Right lobe of liver (tissue), 6 donors: ENCODE data around the gene OR6Y1. TPM values are rescaled to one million over a fixed set of nuclear protein-coding genes. Genes with fewer than 3 reads are reported as not detected.

ENCODE experiments used
- ATAC-seq, 4 donors: fragments of 200-7000 bp; cut with Tn5 transposase; one replicate each; pipeline ENCODE4 v1.9.1; 2020; ENCODE audit warnings: mild to moderate bottlenecking in 4 of 4, moderate library complexity in 4 of 4
- DNase-seq, 3 donors: peaks; one replicate each; pipeline ENCODE4 v3.0.0-alpha.2; 2020
- H3K27ac ChIP-seq, 3 donors: fragments of 200-600 bp; one replicate each; pipeline ENCODE4 v1.8.0; 2022
- H3K27me3 ChIP-seq, 2 donors: fragments of 200-600 bp; one replicate each; pipeline ENCODE4 v1.8.0; 2022
- H3K36me3 ChIP-seq, 4 donors: fragments of 200-600 bp; sonication (generic) in 1 of 4; one replicate each; pipeline versions ENCODE4 v1.5.1 to v1.8.0; 2017 to 2022; ENCODE audit warnings: control low read depth in 1 of 4
- H3K4me1 ChIP-seq, 4 donors: fragments of 200-600 bp; sonication (generic) in 1 of 4; one replicate each; pipeline versions ENCODE4 v1.5.1 to v1.8.0; 2017 to 2022; ENCODE audit warnings: control low read depth in 1 of 4
- H3K4me3 ChIP-seq, 3 donors: fragments of 200-600 bp; one replicate each; pipeline ENCODE4 v1.8.0; 2022
- H3K9me3 ChIP-seq, 4 donors: fragments of 200-600 bp; sonication (generic) in 1 of 4; one replicate each; pipeline versions ENCODE4 v1.5.1 to v1.8.0; 2017 to 2022; ENCODE audit warnings: control low read depth in 1 of 4
- POLR2A ChIP-seq: fragments of 450-650 bp; IDR thresholded peaks from one replicate; pipeline ENCODE4 v1.6.1; 2017; ENCODE audit warnings: antibody characterized with exemption, mild to moderate bottlenecking
- WGBS: methylation state at CpG from one replicate; pipeline ENCODE4 v1.1.6; 2018; ENCODE audit warnings: low coverage, low lambda C conversion rate; ENCODE audit not compliant: insufficient coverage; ENCODE audit errors: missing lambda C conversion rate; 5-methylcytosine and 5-hydroxymethylcytosine counted together
- intact Hi-C, 2 donors: fragments of 100-400 bp; cut with DNase I; formaldehyde crosslinking; loops; one replicate each; pipeline versions ENCODE4 v1.11.2 to v1.14.1; 2022
- total RNA-seq, 6 experiments: library from RNA; depleted of rRNA in 2 of 6; stranded (reverse); fragments of >200 nt in 2 of 6; fragmentation: NEBNext Ultra II Directional in 3 of 6; extraction: Animal tissue kit (Norgen Biotek cat#: 25700) in 3 of 6; gene quantifications; one replicate each; pipeline versions ENCODE4 v1.1.0 to v1.2.4, GENCODE V29; 2016 to 2023
- TF ChIP-seq, protein P1 (sequence below), 4 donors: fragments of 200-600 bp in 3 of 4; fragments of 450-650 bp in 1 of 4; IDR thresholded peaks; one replicate each; pipeline versions ENCODE4 v1.5.1 to v1.8.0; 2016 to 2022; ENCODE audit warnings: antibody characterized with exemption in 4 of 4, mild to moderate bottlenecking in 2 of 4
- donor health status: DM: no; HTN: yes; CAD: no.
- donor health status: DM: no; HTN: no; CAD: no.
- donor health status: DM: no; HTN: no; CAD: no.
- donor health status: DM: no; HTN: yes; CAD: no.
- donor health status: DM: no; HTN: yes; CAD: no.

OR6Y1 gene
- total RNA-seq, 6 experiments from 2014 or later, result not detected

DNA sequence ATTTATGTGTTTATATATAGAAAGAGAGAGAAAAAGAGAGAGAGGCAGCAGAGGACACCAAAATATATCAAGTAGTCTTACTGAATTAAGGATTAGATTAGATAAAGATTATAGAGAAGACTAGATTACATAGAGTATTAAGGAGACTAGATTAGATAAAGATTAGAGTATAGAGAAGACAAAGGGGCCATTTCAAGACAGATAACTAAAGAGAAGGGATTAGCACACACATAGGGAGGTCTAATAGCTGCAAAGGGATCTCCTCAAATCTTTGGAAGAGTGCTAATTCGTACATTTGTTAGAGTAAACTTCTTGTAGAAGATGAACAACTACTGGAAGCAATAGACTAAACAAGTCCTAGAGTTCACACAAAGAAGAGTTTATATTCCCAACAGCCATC, 34.2 kb downstream of the OR6Y1 start:
- H3K4me3 ChIP-seq, result no peak overlapping the region
- H3K27ac ChIP-seq, result no peak overlapping the region
- DNase-seq (no peak), ATAC-seq (no peak)
- no peaks in the 10 kb centered on the region for H3K27me3 ChIP-seq
- H3K36me3 ChIP-seq, result no peaks in the 10 kb centered on the region
- H3K4me1 ChIP-seq, result no peaks in the 10 kb centered on the region
- no peaks in the 10 kb centered on the region for H3K9me3 ChIP-seq
- WGBS, result 14% methylated on average over 1 of the region's 1 CpG
- TF ChIP-seq POLR2A, result no peak
- TF ChIP-seq, protein P1, sequence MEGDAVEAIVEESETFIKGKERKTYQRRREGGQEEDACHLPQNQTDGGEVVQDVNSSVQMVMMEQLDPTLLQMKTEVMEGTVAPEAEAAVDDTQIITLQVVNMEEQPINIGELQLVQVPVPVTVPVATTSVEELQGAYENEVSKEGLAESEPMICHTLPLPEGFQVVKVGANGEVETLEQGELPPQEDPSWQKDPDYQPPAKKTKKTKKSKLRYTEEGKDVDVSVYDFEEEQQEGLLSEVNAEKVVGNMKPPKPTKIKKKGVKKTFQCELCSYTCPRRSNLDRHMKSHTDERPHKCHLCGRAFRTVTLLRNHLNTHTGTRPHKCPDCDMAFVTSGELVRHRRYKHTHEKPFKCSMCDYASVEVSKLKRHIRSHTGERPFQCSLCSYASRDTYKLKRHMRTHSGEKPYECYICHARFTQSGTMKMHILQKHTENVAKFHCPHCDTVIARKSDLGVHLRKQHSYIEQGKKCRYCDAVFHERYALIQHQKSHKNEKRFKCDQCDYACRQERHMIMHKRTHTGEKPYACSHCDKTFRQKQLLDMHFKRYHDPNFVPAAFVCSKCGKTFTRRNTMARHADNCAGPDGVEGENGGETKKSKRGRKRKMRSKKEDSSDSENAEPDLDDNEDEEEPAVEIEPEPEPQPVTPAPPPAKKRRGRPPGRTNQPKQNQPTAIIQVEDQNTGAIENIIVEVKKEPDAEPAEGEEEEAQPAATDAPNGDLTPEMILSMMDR (IDR thresholded peaks at IDR 0.05), result no peak
- intact Hi-C loops, result no loop called here

DNA sequence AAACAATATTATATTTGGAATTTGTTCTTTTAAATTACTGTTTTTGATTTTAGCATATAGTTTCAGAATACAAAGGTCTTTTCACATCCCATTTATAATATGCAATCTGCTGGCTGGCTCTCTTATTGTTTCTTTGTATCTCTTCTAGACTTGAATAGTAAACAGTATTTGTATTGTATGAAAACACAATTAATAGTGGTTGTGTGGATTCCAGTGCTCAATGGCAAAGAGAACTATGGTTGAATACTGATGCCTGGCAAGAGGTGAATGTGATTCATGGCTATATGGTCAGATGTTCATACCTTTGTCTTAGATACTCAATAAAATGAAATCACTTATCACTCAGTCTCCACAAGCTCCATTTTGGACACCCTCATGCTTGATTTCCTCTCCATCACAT, 37.2 kb downstream of the OR6Y1 start:
- no peaks in the 10 kb centered on the region for H3K27me3 ChIP-seq
- no peak for ATAC-seq
- H3K4me1 ChIP-seq, result no peaks in the 10 kb centered on the region
- no peaks in the 10 kb centered on the region for H3K9me3 ChIP-seq
- TF ChIP-seq, protein P1 (IDR thresholded peaks at IDR 0.05), result no peak
- TF ChIP-seq POLR2A, result no peak
- intact Hi-C loops, result no loop called here
- no peak for DNase-seq
- no peak overlapping the region for H3K27ac ChIP-seq
- H3K36me3 ChIP-seq, result no peaks in the 10 kb centered on the region
- no peak overlapping the region for H3K4me3 ChIP-seq

DNA sequence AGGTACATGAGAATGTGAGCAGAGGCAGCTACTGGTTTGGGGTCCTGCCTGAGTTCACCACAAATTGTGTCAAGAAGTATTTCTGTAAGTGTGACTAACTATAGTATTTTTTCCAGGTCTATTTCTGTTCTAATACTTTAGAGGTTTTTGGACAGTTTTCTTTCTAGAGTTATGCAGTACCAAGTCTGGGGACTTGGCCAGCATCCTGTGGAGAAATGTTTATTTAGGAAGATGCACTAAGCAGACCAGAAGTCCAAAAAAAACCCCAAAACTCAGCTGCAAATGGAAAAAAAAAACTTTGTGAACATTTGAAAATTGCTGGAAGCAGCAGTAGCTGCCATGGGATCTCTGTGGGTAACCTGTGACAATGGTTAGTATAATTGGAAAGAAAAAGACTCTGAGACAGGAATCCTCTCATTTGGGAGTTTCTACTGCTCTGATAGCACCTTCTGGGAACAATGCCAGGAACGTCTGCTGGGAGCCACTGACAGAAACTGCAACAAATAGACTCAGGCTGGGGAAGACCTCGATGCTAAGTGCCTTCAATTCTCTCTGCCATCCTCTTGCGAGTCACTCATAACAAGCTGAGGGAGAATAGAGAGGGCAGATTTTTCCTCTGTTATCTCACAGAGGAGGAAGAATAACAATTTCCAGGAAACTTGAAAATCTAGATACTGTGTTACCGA, 44.6 kb downstream of the OR6Y1 start:
- Histone ChIP-seq H3K9me3 (no peaks in the 10 kb centered on the region), H3K36me3 (no peaks in the 10 kb centered on the region), H3K27ac (no peak overlapping the region), H3K4me3 (no peak overlapping the region), H3K4me1 (no peaks in the 10 kb centered on the region), H3K27me3 (no peaks in the 10 kb centered on the region)
- TF ChIP-seq, protein P1 (IDR thresholded peaks at IDR 0.05), result no peak
- TF ChIP-seq POLR2A, result no peak
- no peak for DNase-seq
- 27% methylated on average over 4 of the region's 4 CpGs for WGBS
- intact Hi-C loops, result no loop called here
- ATAC-seq, result no peak

DNA sequence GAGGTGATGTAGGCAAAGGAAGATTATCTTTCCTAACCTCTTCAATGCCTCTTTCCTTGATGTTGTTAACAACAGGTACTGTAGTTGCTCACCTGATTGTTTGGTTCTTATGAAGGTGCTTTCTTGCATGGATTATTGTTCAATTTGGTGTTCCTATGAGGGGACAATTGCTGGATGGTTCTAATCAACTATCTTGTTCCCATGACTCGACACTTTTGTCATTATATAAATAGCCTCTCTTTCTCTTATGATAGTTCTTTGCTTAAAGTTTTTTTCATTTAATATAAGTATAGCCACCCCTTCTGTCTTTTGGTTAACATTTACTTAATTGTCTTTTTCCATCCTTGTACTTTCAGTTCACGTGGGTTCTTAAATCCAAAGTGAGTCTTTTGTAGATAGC, 46.7 kb downstream of the OR6Y1 start:
- no peaks in the 10 kb centered on the region for H3K4me1 ChIP-seq
- no peaks in the 10 kb centered on the region for H3K27me3 ChIP-seq
- no peak overlapping the region for H3K4me3 ChIP-seq
- WGBS, result 59% methylated on average over 2 of the region's 2 CpGs
- ATAC-seq, result no peak
- DNase-seq, result no peak
- TF ChIP-seq POLR2A, result no peak
- TF ChIP-seq, protein P1 (IDR thresholded peaks at IDR 0.05), result no peak
- H3K36me3 ChIP-seq, result no peaks in the 10 kb centered on the region
- intact Hi-C loops, result no loop called here
- H3K27ac ChIP-seq, result no peak overlapping the region
- H3K9me3 ChIP-seq, result no peaks in the 10 kb centered on the region
